H1 (cell line): ENCODE data around the gene UQCR10. TPM values are rescaled to one million over a fixed set of nuclear protein-coding genes. Genes with fewer than 3 reads are reported as not detected.

Experiments
- CHD1 ChIP-seq: IDR thresholded peaks from 2 replicates; pipeline ENCODE4 v1.6.1; 2012; ENCODE audit warnings: low read depth, low read length, improper control_type of control experiment
- CREB1 ChIP-seq: IDR thresholded peaks from 2 replicates; pipeline ENCODE4 v1.6.1; 2012; ENCODE audit warnings: inconsistent platforms
- GABPA ChIP-seq: IDR thresholded peaks from 2 replicates; pipeline ENCODE4 v1.6.1; 2011; ENCODE audit warnings: mild to moderate bottlenecking, low read length, moderate library complexity, borderline replicate concordance; ENCODE audit not compliant: insufficient read depth
- GTF2F1 ChIP-seq: IDR thresholded peaks from 2 replicates; pipeline ENCODE4 v1.6.1; 2012; ENCODE audit warnings: low read depth, low read length, improper control_type of control experiment, borderline replicate concordance
- HDAC2 ChIP-seq, 2 experiments: fragments of 300-600 bp in 1 of 2; sonication (generic) in 1 of 2; IDR thresholded peaks; 2 replicates each; pipeline ENCODE4 v1.6.1; 2011 to 2012; ENCODE audit warnings: low read depth in 2 of 2, low read length in 2 of 2, mild to moderate bottlenecking in 2 of 2, moderate library complexity in 2 of 2, borderline replicate concordance in 1 of 2, inconsistent platforms in 1 of 2
- RNF2 ChIP-seq: fragments of 200-900, 300-1000 bp; sonication (generic); IDR thresholded peaks from 2 replicates; pipeline ENCODE4 v1.7.1; 2016; ENCODE audit warnings: borderline replicate concordance, low read depth, mild to moderate bottlenecking, antibody characterized with exemption, low read length; ENCODE audit not compliant: poor library complexity, severe bottlenecking; ENCODE audit errors: missing control alignments
- SP2 ChIP-seq: IDR thresholded peaks from 2 replicates; pipeline ENCODE4 v1.6.1; 2012; ENCODE audit warnings: mild to moderate bottlenecking, low read length, inconsistent platforms
- SRF ChIP-seq: IDR thresholded peaks from 2 replicates; pipeline ENCODE4 v1.6.1; 2011; ENCODE audit warnings: mild to moderate bottlenecking, low read depth, low read length, moderate library complexity
- TBP ChIP-seq: IDR thresholded peaks from 2 replicates; pipeline ENCODE4 v1.6.1; 2011; ENCODE audit warnings: low read depth, low read length, improper control_type of control experiment
- TEAD4 ChIP-seq: IDR thresholded peaks from 2 replicates; pipeline ENCODE4 v1.6.1; 2012; ENCODE audit warnings: low read depth, low read length, inconsistent platforms, mixed read lengths
- YY1 ChIP-seq: IDR thresholded peaks from 2 replicates; pipeline ENCODE4 v1.6.1; 2011; ENCODE audit warnings: low read depth, mild to moderate bottlenecking, low read length
- polyA plus RNA-seq, 7 experiments: library from polyadenylated mRNA; depleted of rRNA in 3 of 7; stranded (reverse) in 5 of 7; unstranded in 2 of 7; fragments of >200 nt in 5 of 7; fragments of 200-250 nt in 2 of 7; gene quantifications; 1 replicate in 5 of 7; 2 replicates in 1 of 7; 4 replicates in 1 of 7; pipeline versions ENCODE4 v1.2.1 to v1.2.3, GENCODE V29; 2011 to 2013; ENCODE audit warnings: missing spikeins in 2 of 7, mixed read lengths in 2 of 7
- total RNA-seq: library from RNA; stranded (reverse); fragmentation: NEBNext Ultra II Directional; extraction: Animal tissue kit (Norgen Biotek cat#: 25700); gene quantifications from 2 replicates; pipeline ENCODE4 v1.2.1, GENCODE V29; 2021

Gene UQCR10
- total and polyA plus RNA-seq, 2 of the 8 experiments (the other 6 are each of a cell fraction or from before 2014, with no cell fraction given), result 102 to 260 TPM

DNA sequence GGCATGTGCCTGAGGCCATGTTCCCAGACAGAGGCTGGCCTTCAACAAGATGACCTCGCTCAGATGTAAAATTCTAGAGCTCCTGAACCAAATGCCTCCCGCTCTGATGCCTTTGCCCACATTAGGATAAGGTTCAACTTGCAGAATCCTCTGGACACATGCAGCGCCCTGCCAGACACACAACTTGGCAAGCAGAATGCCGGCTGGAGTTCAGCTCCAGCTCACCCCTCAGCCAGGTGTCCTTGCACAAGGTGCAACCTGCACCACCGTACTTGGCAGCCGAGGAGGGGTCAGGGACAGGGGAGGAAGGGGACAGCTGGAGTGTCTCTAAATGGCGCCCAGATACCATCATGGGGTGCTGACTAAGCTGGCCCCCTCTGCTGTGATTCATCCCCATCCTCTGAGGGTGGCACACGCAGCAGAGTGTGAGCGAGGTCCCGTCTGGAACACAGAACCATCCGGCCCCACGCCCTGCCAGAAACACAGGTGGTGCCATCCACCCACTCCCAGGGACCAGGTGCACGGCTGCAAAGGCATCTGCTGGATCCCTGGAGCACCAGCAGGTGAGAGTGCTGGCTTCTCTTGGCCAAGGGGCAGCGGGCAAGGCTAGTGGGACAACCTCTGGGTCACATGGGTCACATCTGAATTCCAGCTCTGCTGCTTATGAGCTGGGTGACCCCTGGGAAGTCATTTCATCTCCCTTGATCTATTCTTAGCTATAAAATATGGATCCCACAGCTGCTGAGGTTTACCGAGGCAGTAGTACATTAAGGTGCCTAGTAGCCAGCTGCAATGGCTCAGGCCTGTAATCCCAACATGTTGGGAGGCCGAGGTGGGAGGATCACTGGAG, 13.1 kb upstream of the UQCR10 start (continued):
- TF ChIP-seq SP2 (no peak), SRF (no peak), GABPA (no peak), TBP (no peak), CREB1 (no peak), YY1 (no peak), TEAD4 (no peak), CHD1 (no peak), HDAC2 (IDR thresholded peaks at IDR 0.05; ENCODE audit: borderline replicate concordance in 1 of 2, low read depth in 2 of 2, low read length in 2 of 2) (no peak), GTF2F1 (no peak), RNF2 (no peak)
